ENCODE results near the gene PDE6B.

Gene PDE6B

GRCh38 chr4:675036-675882 lies 49.9 kb downstream of the PDE6B start:
- DNase-seq, result no peak

GRCh38 chr4:675980-676870 lies 50.9 kb downstream of the PDE6B start:
- DNase-seq, result no peak

- DNase-seq, result no peak
Measured at GRCh38 chr4:676871-677235, 51.5 kb downstream of the PDE6B start.

- DNase-seq, result no peak
Measured at GRCh38 chr4:677431-678293, 52.3 kb downstream of the PDE6B start.

DNA sequence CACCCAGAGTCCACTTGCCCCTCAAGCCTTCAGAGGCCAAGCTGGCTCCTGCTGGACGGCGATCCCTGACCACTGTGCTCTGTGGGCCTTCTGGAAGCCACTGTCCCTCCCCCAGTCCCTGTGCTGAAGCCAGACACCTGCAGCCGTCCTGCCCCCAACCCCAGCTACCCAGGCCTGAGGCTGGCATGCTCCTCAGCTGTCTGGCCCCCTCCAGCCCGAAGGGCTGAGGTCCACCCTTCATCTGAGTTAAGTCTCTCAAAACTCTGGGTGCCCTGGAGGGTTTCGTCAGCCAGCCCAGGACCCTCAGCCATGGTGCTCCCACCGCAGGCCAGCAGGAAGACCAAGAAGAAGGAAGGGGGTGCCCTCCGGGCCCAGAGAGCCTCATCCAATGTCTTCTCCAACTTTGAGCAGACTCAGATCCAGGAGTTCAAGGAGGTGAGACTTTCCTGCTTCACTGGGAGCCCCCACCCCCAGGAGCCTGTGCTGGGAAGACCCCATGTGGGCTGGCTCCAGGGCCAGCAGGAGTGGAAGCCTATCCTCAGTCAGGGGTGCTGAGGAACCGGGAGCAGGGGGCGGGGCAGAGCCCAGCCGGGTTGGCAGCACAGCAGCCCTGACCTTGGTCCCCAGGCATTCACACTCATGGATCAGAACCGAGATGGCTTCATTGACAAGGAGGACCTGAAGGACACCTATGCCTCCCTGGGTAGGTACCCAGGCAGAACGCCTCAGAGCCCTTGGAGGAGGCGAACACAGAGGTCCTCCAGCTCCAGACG lies 53.1 kb downstream of the PDE6B start:
- DNase-seq, result no peak

GRCh38 chr4:679104-679481 lies 53.7 kb downstream of the PDE6B start:
- no peak for DNase-seq

DNA sequence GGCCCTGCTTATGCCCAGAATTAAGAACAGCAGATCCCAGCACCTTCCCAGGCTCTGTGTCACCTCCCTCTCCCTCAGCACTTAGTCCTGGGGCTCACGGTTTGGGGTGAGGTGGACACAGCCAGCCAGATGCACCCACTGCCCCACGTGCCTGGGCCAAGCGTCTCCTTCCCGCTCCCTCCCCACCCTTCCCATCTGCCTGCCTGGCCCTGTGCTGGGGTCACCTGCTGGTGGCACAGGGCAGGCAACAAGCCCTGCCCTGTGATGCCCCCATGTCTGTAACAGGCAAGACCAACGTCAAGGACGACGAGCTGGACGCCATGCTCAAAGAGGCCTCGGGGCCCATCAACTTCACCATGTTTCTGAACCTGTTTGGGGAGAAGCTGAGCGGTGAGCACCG lies 54.3 kb downstream of the PDE6B start:
- DNase-seq, result no peak

GRCh38 chr4:680091-680490 lies 54.7 kb downstream of the PDE6B start:
- DNase-seq, result no peak

DNA sequence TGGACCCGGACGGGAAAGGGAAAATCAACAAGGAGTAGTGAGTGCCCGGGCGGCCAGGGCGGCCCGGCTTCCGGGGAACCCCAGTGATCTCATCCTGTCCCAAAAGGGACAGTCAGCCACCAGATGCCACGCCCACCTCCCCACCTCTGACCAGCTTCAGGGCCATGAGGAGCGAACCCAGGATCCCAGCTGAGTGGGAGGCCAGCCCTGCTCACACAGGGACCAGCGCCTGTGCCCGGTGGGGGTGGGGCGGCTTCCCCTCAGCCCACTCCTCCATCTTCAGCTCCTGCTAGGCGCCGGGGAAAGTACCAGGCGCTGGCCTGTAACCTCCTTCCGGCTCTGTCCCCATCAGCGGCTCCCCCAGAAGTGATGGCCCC lies 55.2 kb downstream of the PDE6B start:
- DNase-seq, result no peak

DNA sequence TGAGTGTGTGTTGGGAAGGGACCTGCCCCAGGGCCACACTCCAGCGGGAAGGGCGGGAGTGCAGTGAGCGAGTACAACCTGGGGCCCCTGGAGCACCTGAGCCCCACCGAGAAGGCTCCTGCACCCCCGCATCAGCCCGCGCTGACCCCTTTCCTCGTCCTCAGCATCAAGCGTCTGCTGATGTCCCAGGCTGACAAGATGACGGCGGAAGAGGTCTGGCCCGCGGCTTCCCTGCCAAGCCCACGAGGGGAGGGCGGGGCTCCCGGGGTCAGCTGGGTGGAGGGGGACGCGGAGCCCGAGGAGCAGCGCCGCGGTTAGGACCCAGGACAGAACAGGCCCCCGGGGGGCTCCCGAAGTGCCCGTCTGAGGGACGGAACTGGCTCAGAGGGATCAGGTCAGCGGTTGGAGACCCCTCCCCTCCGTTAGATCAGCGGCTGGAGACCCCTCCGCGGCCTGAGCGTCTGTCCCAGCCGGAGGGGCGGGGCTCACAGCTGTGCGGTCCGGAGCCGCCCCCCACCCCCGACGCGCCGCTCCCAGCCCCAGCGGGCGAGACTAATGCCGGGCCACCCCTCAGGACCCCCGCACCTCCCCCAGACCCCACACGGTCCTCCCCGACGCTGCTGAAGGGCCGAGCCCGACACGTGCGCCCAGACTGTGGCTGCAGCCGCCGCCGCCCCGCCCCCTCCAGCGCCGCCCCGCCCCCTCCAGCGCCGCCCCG lies 55.7 kb downstream of the PDE6B start:
- no peak for DNase-seq

DNA sequence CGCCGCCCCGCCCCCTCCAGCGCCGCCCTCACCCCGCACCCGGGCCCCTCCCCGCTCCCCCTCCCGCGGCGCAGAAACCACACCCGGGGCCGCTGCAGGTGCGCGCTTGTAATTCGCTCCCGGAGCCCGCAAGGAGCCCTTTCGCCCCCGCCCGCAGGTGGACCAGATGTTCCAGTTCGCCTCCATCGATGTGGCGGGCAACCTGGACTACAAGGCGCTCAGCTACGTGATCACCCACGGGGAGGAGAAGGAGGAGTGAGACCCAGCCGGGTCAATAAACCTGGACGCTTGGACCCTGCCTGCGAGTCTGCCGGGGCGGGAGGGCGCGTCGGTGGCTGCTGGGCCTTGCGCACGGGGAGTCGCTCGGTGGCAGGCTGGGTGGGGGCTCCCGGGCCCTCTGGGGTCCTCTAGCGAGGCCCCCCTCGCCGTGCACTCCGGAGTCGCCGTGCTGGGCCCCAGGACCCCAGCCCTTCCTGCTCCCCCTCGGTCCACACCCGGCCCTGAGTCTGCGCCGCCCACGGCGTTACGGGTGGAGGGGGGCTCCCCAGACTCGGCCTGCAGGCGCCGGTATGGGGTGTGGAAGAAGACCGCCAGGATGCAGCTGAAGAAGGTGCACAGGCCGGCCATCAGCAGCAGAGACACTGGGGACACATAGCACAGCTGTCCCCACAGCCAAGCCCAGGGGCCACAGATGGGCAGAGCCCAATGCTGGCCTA lies 56.5 kb downstream of the PDE6B start:
- no peak for DNase-seq

- no peak for DNase-seq
Measured at GRCh38 chr4:682490-683172, 57.3 kb downstream of the PDE6B start.

- DNase-seq, result no peak
Measured at GRCh38 chr4:683247-683897, 58.0 kb downstream of the PDE6B start.

GRCh38 chr4:683982-684622 lies 58.7 kb downstream of the PDE6B start:
- DNase-seq, result no peak

GRCh38 chr4:684623-685327 lies 59.4 kb downstream of the PDE6B start:
- DNase-seq, result no peak

DNA sequence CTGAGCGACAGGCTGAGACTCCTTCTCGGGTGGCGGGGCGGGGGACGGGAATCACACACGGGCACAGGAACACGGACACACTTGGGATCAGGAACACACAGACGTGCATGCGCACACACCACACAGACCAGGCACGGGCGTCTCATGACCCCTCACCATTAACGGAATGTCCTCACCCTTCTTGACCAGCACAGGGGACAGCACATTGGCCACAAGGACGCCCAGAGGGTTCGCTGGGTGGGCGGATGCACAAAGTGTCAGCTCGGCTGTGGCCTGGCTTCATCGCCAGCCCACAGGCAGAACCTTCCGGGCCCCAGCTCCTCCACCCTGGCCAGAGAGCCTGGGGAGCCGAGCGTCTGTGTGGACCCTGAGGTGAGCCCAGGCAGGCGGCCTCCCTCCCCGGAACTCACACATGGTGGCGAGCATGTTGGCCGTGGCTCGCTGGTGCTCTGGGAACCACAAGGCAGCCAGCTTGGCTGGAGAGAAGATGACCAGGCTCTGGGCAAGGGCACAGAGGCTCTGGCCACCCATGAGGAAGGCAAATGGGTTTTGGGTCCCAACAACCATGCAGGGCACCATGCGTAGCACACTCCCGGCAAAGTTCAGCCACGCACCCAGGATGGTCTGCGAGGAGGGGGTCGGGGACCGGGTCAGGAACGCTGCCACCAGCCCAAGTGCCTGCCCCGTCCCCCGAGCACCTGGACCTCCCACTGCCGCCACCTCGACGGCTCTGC lies 60.5 kb downstream of the PDE6B start:
- no peak for DNase-seq

- DNase-seq, result no peak
Measured at GRCh38 chr4:686413-687040, 61.2 kb downstream of the PDE6B start.

Data from DMS79 (cell line).